ENCODE measurements around the gene BIRC3. TPM values are rescaled to one million over a fixed set of nuclear protein-coding genes. Genes with fewer than 3 reads are reported as not detected.
"Not testable (repeated sequence)": the region's sequence is repeated elsewhere in the genome, so short reads cannot be mapped to it uniquely, and the experiment has no call there.

Gene BIRC3
- total RNA-seq, 2 experiments from 2014 or later, result 115 to 124 TPM

DNA sequence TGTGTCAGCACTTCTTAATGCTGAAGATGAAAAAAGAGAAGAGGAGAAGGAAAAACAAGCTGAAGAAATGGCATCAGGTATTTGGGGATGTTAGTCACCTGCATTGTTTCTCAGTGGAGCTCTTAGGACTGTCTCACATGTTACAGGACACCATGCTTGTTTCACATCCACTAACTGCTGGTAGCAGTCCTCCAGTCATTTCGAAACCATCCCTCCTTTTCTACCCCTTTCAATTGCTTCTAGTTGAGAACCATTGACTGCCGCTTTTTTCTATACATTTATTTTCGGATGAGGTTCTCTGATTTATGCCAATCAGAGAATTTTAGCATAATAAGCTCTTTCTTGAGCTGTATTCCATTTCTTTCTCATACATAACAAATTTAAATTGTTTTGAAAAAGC is 51.2 kb downstream of the BIRC3 start:
- ATAC-seq (ENCODE audit: poor library complexity), result no peak
- intact Hi-C loops (cut with DNase I, micrococcal nuclease), result loop anchor here (5.0 to 10.0 kb wide), 3 partner anchors 84 to 576 kb away; partner anchors contain the start of gene TMEM123 (in 1 of the 2)
- peaks cover 45% of the 10 kb centered on the region for H3K36me3 ChIP-seq (ENCODE audit: insufficient read depth, low read length)

DNA sequence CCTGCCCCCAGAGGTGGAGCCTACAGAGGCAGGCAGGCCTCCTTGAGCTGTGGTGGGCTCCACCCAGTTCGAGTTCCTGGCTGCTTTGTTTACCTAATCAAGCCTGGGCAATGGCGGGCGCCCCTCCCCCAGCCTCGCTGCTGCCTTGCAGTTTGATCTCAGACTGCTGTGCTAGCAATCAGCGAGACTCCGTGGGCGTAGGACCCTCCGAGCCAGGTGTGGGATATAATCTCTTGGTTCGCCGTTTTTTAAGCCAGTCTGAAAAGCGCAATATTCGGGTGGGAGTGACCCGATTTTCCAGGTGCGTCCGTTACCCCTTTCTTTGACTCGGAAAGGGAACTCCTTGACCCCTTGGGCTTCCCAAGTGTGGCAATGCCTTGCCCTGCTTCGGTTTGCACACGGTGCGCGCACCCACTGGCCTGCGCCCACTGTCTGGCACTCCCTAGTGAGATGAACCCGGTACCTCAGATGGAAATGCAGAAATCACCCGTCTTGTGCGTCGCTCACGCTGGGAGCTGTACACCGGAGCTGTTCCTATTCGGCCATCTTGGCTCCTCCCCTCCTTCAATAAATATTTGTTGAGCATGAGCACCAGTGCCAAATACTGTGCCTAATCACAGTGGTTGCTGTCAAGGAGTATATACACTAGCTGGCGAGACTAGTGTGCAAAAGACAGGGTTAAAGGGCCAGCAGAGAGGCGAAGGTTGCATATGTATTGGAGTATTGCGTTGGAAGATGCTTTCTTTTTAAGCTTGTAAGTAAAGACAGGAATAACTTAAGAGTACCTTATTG is 57.5 kb downstream of the BIRC3 start:
- H3K36me3 ChIP-seq (ENCODE audit: insufficient read depth, low read length), result peaks cover 39% of the 10 kb centered on the region
- not testable (repeated sequence) for H3K9me3 Mint-ChIP-seq; H3K27me3 ChIP-seq (ENCODE audit: control insufficient read depth in 1 of 2, insufficient read depth in 2 of 2, low read length in 2 of 2); H3K27ac ChIP-seq (ENCODE audit: low read depth in 1 of 2, low read length in 2 of 2); H3K9me3 ChIP-seq (ENCODE audit: control insufficient read depth in 1 of 2, insufficient read depth in 1 of 2, low read length in 2 of 2); H3K4me3 ChIP-seq (ENCODE audit: low read length); H3K4me1 ChIP-seq (ENCODE audit: insufficient read depth, low read length); H3K27me3 Mint-ChIP-seq; ATAC-seq (ENCODE audit: poor library complexity)
- DNase-seq, result peak in 1 of 14 experiments; percentile 46
- intact Hi-C loops (cut with DNase I, micrococcal nuclease), result loop anchor here in 1 of 2 experiments (1.0 kb wide), 1 partner anchor 17 kb away; no protein-coding TSS in a partner anchor
- POLR2A ChIA-PET, result interaction anchor here (0.6 to 1.1 kb wide), 3 partner anchors 13 to 55 kb away, joined by 3 read pairs; no protein-coding TSS in a partner anchor
- peak overlapping the region; percentile 33 for H3K27ac Mint-ChIP-seq
- peaks cover 56% of the 10 kb centered on the region for H3K36me3 Mint-ChIP-seq (ENCODE audit: low read depth)
- peaks cover 23% of the 10 kb centered on the region for H3K4me1 Mint-ChIP-seq (ENCODE audit: low read depth)
- CTCF ChIA-PET, result interaction anchor here (1.0 to 1.6 kb wide), 2 partner anchors 8 to 31 kb away, joined by 4 to 5 read pairs; no protein-coding TSS in a partner anchor
- H3K4me3 Mint-ChIP-seq, result peak overlapping the region; percentile 48

More for the DNA sequence above, 51.2 kb downstream of the BIRC3 start:
- no peak overlapping the region for H3K4me3 Mint-ChIP-seq
- Histone ChIP-seq H3K27ac (ENCODE audit: low read depth in 1 of 2, low read length in 2 of 2) (no peak overlapping the region), H3K9me3 (ENCODE audit: control insufficient read depth in 1 of 2, insufficient read depth in 1 of 2, low read length in 2 of 2) (no peaks in the 10 kb centered on the region), H3K4me1 (ENCODE audit: insufficient read depth, low read length) (no peaks in the 10 kb centered on the region), H3K4me3 (ENCODE audit: low read length) (no peak overlapping the region), H3K27me3 (ENCODE audit: control insufficient read depth in 1 of 2, insufficient read depth in 2 of 2, low read length in 2 of 2) (no peaks in the 10 kb centered on the region)
- H3K9me3 Mint-ChIP-seq, result no peaks in the 10 kb centered on the region
- no peak for DNase-seq
- H3K4me1 Mint-ChIP-seq (ENCODE audit: low read depth), result peaks cover 31% of the 10 kb centered on the region
- H3K27me3 Mint-ChIP-seq, result no peaks in the 10 kb centered on the region
- POLR2A ChIA-PET, result interaction anchor here (1.4 to 1.6 kb wide), 2 partner anchors 83 to 128 kb away, joined by 5 to 6 read pairs; no protein-coding TSS in a partner anchor
- peaks cover 59% of the 10 kb centered on the region for H3K36me3 Mint-ChIP-seq (ENCODE audit: low read depth)
- TF ChIP-seq, protein P1, sequence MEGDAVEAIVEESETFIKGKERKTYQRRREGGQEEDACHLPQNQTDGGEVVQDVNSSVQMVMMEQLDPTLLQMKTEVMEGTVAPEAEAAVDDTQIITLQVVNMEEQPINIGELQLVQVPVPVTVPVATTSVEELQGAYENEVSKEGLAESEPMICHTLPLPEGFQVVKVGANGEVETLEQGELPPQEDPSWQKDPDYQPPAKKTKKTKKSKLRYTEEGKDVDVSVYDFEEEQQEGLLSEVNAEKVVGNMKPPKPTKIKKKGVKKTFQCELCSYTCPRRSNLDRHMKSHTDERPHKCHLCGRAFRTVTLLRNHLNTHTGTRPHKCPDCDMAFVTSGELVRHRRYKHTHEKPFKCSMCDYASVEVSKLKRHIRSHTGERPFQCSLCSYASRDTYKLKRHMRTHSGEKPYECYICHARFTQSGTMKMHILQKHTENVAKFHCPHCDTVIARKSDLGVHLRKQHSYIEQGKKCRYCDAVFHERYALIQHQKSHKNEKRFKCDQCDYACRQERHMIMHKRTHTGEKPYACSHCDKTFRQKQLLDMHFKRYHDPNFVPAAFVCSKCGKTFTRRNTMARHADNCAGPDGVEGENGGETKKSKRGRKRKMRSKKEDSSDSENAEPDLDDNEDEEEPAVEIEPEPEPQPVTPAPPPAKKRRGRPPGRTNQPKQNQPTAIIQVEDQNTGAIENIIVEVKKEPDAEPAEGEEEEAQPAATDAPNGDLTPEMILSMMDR (IDR thresholded peaks at IDR 0.05), result no peak
- CTCF ChIA-PET, result interaction anchor here (3.0 kb wide), 1 partner anchor 26 kb away, joined by 17 read pairs; no protein-coding TSS in a partner anchor
- peak overlapping the region; percentile 62 for H3K27ac Mint-ChIP-seq

DNA sequence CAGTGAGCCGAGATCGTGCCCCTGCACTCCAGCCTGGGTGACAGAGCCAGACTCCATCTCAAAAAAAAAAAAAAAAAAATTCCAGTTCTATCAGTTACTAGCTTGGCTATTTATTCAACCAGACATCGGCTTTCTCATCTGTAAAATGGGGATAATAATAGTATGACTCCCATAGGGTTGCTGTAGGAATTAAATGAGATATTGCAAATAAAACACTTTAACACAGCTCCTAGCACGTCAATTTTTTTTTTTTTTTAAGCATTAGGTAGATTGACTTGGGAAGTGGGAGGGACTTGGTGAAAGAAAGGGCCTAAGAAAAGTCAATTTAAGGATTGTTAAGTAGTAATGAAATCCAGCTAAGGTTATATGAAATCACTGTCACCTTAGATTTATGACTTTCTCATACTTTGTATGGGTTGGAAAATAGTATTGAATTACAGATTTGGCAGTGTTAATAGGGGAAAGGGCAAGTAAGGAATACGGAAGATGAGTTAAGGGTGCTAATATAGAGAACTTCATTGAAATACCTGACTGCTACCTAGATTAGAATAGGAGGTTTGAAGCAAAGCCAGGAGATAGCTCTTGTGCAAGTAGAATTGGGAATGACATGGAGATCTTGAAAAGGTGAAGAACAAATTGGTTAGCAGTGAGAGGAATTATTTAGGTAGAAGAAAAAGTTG is 58.6 kb downstream of the BIRC3 start:
- Mint-ChIP-seq H3K4me3 (no peak overlapping the region), H3K36me3 (ENCODE audit: low read depth) (peaks cover 66% of the 10 kb centered on the region), H3K9me3 (no peaks in the 10 kb centered on the region), H3K27me3 (no peaks in the 10 kb centered on the region), H3K4me1 (ENCODE audit: low read depth) (peaks cover 23% of the 10 kb centered on the region), H3K27ac (no peak overlapping the region)
- no peak overlapping the region for H3K4me3 ChIP-seq (ENCODE audit: low read length)
- intact Hi-C loops (cut with DNase I, micrococcal nuclease), result loop anchor here in 1 of 2 experiments (1.0 kb wide), 1 partner anchor 16 kb away; no protein-coding TSS in a partner anchor
- H3K4me1 ChIP-seq (ENCODE audit: insufficient read depth, low read length), result peaks cover 8% of the 10 kb centered on the region
- TF ChIP-seq, protein P1 (IDR thresholded peaks at IDR 0.05), result no peak
- no peak overlapping the region for H3K27ac ChIP-seq (ENCODE audit: low read depth in 1 of 2, low read length in 2 of 2)
- ATAC-seq (ENCODE audit: poor library complexity) (no peak), DNase-seq (no peak)
- no peaks in the 10 kb centered on the region for H3K27me3 ChIP-seq (ENCODE audit: control insufficient read depth in 1 of 2, insufficient read depth in 2 of 2, low read length in 2 of 2)
- peaks cover 48% of the 10 kb centered on the region for H3K36me3 ChIP-seq (ENCODE audit: insufficient read depth, low read length)
- POLR2A ChIA-PET, result interaction anchor here (0.7 to 1.1 kb wide), 3 partner anchors 15 to 54 kb away, joined by 3 read pairs; no protein-coding TSS in a partner anchor
- CTCF ChIA-PET, result interaction anchor here (0.6 to 1.6 kb wide), 6 partner anchors 9 to 34 kb away, joined by 3 to 6 read pairs (median 4); no protein-coding TSS in a partner anchor
- H3K9me3 ChIP-seq (ENCODE audit: control insufficient read depth in 1 of 2, insufficient read depth in 1 of 2, low read length in 2 of 2), result no peaks in the 10 kb centered on the region

Data from CD4-positive, alpha-beta T cell (primary cell).